ENCODE data around the gene MSLN. TPM values are rescaled to one million over a fixed set of nuclear protein-coding genes. Genes with fewer than 3 reads are reported as not detected.
A peak's percentile ranks its signal among the peaks of the same experiment; 100 is the strongest.

The MSLN gene
- total and polyA plus RNA-seq, 2 experiments from 2014 or later: 0.10 TPM; not detected in 1

DNA sequence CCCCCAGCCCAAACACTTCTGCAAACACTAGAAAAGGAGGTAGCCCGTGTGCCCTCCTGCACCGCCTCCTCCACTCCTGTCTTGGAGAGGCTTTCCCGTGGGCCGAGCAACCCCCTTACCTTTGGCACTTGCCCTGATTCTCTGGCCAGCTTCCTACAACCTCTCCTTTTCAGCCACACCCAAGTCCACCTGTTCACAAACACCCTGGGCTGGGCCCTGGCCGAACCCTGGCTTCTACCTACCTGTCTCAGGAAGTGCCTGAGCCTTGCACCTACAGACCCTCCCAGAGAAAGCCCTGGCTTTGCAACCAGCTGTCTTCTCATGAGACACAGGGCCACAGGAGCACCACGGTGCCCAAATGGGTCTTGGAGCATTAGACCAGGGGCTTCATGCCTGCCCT is 41.6 kb upstream of the MSLN start (continued):
- TF ChIP-seq, protein P1, sequence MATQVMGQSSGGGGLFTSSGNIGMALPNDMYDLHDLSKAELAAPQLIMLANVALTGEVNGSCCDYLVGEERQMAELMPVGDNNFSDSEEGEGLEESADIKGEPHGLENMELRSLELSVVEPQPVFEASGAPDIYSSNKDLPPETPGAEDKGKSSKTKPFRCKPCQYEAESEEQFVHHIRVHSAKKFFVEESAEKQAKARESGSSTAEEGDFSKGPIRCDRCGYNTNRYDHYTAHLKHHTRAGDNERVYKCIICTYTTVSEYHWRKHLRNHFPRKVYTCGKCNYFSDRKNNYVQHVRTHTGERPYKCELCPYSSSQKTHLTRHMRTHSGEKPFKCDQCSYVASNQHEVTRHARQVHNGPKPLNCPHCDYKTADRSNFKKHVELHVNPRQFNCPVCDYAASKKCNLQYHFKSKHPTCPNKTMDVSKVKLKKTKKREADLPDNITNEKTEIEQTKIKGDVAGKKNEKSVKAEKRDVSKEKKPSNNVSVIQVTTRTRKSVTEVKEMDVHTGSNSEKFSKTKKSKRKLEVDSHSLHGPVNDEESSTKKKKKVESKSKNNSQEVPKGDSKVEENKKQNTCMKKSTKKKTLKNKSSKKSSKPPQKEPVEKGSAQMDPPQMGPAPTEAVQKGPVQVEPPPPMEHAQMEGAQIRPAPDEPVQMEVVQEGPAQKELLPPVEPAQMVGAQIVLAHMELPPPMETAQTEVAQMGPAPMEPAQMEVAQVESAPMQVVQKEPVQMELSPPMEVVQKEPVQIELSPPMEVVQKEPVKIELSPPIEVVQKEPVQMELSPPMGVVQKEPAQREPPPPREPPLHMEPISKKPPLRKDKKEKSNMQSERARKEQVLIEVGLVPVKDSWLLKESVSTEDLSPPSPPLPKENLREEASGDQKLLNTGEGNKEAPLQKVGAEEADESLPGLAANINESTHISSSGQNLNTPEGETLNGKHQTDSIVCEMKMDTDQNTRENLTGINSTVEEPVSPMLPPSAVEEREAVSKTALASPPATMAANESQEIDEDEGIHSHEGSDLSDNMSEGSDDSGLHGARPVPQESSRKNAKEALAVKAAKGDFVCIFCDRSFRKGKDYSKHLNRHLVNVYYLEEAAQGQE (IDR thresholded peaks at IDR 0.05; ENCODE audit: unreplicated experiment): no peak

DNA sequence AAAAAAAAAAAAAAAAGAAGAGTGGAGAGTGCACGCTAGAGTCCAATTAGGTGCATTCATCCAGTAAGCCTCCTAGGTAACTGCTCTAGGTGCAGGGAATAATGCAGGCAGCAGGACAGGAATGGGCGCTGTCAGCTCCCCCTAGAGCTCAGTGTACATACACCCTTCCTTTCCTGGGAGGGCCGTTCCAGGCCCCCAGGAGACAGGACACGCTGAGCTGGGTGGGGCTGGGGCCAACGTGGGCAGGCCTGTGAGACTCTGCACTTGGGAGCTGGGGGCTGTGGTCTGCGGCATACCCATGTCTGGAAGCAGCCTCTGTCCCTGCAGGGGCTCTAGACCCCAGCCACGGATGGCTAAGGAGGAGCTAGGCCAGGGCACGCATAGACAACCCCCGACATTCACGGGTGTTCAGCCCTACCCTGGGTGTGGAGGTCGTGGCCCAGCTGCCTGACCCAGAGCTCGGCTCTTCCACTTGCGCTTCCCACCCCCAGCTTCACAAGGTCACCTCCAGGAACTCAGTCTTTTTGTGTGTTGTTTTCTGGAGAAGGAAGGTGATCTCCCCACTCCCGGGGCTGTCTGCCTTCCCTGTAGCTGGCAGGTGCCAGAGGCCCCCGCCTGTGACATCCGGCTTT is 40.6 kb upstream of the MSLN start:
- no peak for TF ChIP-seq CREB1 (CRISPR knock-in tag; IDR thresholded peaks at IDR 0.05; ENCODE audit: low read depth)
- TF ChIP-seq, protein P2, sequence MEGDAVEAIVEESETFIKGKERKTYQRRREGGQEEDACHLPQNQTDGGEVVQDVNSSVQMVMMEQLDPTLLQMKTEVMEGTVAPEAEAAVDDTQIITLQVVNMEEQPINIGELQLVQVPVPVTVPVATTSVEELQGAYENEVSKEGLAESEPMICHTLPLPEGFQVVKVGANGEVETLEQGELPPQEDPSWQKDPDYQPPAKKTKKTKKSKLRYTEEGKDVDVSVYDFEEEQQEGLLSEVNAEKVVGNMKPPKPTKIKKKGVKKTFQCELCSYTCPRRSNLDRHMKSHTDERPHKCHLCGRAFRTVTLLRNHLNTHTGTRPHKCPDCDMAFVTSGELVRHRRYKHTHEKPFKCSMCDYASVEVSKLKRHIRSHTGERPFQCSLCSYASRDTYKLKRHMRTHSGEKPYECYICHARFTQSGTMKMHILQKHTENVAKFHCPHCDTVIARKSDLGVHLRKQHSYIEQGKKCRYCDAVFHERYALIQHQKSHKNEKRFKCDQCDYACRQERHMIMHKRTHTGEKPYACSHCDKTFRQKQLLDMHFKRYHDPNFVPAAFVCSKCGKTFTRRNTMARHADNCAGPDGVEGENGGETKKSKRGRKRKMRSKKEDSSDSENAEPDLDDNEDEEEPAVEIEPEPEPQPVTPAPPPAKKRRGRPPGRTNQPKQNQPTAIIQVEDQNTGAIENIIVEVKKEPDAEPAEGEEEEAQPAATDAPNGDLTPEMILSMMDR (conservative IDR thresholded peaks at IDR 0.05; ENCODE audit: low read depth in 2 of 2): peak; percentile 22 to 33; a peak in 2 of 4 replicates
- no peak for TF ChIP-seq EZH2phosphoT487 (IDR thresholded peaks at IDR 0.05; ENCODE audit: unreplicated experiment)
- Histone ChIP-seq H4K20me1 (replicated peaks; ENCODE audit: insufficient read depth) (no peaks in the 10 kb centered on the region), H3K27ac (ENCODE audit: low read depth) (no peak overlapping the region), H3K4me2 (peak overlapping the region; percentile 97), H3K36me3 (ENCODE audit: insufficient read depth) (no peaks in the 10 kb centered on the region), H3K4me1 (ENCODE audit: insufficient read depth) (peaks cover 12% of the 10 kb centered on the region; the same call in 1 of the 2 replicates), H3K27me3 (ENCODE audit: insufficient read depth) (peaks cover 26% of the 10 kb centered on the region), H2AFZ (no peak overlapping the region), H3K4me3 (peak overlapping the region; percentile 82), H3F3A (replicated peaks; ENCODE audit: low read depth) (no peaks in the 10 kb centered on the region), H3K9me2 (ENCODE audit: insufficient read depth) (no peaks in the 10 kb centered on the region), H3K79me2 (replicated peaks; ENCODE audit: insufficient read depth) (no peaks in the 10 kb centered on the region)
- Mint-ChIP-seq H3K27ac (peak overlapping the region; percentile 72), H3K4me3 (peak overlapping the region; percentile 83), H3K4me1 (peaks cover 13% of the 10 kb centered on the region; the same call in 2 of the 3 replicates), H3K36me3 (ENCODE audit: low read depth) (no peaks in the 10 kb centered on the region), H3K27me3 (ENCODE audit: insufficient read depth, low read depth, poor library complexity) (peaks cover 25% of the 10 kb centered on the region), H3K9me3 (no peaks in the 10 kb centered on the region)
- ATAC-seq (peak; percentile 0; the same call in 2 of the 3 replicates), DNase-seq (ENCODE audit: low spot score) (no peak)

DNA sequence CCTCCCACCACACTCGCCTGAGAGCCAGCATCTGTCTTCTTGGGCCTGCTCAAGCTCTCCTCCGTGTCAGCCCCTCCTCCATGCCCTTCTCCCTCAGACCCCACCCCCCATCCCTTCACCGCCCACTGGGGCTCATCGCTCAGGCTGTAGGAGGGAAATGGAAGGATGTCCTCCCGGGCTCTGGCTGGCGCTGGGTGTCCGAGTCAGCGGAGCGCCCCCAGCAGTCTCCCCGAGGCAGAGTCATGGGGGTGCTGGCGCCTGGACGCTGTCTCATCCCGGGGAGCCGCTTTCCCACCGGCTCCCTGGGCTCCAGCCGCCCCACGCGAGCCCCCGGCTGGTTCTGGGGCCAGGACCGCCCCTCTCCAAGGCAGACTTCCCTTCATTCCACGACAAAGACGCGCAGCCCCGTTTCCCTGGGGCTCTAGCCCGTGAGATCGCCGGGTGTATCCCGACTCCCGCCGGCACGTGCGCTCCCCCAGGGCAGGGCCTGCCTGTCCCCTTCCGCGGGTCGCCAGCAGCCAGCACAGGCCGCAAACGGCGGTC is 40.0 kb upstream of the MSLN start:
- Mint-ChIP-seq H3K27ac (peak overlapping the region; percentile 72), H3K9me3 (no peaks in the 10 kb centered on the region), H3K36me3 (ENCODE audit: low read depth) (no peaks in the 10 kb centered on the region), H3K4me3 (peak overlapping the region; percentile 83), H3K4me1 (peaks cover 13% of the 10 kb centered on the region; the same call in 2 of the 3 replicates), H3K27me3 (ENCODE audit: insufficient read depth, low read depth, poor library complexity) (peaks cover 25% of the 10 kb centered on the region)
- Histone ChIP-seq H3K4me3 (peak overlapping the region; percentile 82), H3K27ac (ENCODE audit: low read depth) (0 out of 2 replicates have a peak overlapping the region, but pooled peaks have one; percentile 74), H4K20me1 (replicated peaks; ENCODE audit: insufficient read depth) (no peaks in the 10 kb centered on the region), H3K36me3 (ENCODE audit: insufficient read depth) (no peaks in the 10 kb centered on the region), H2AFZ (0 out of 2 replicates have a peak overlapping the region, but pooled peaks have one; percentile 32), H3K79me2 (replicated peaks; ENCODE audit: insufficient read depth) (no peaks in the 10 kb centered on the region), H3K9me2 (ENCODE audit: insufficient read depth) (no peaks in the 10 kb centered on the region), H3F3A (replicated peaks; ENCODE audit: low read depth) (0 out of 2 replicates have a peak, but pooled peaks cover under 1% of the 10 kb centered on the region), H3K4me1 (ENCODE audit: insufficient read depth) (peaks cover 12% of the 10 kb centered on the region; the same call in 1 of the 2 replicates), H3K27me3 (ENCODE audit: insufficient read depth) (peaks cover 29% of the 10 kb centered on the region), H3K4me2 (peak overlapping the region; percentile 97)
- ATAC-seq: peak; percentile 34
- DNase-seq (ENCODE audit: low spot score): peak; percentile 73
- TF ChIP-seq, protein P2 (conservative IDR thresholded peaks at IDR 0.05; ENCODE audit: low read depth in 2 of 2): peak in 1 of 2 experiments; percentile 35; a peak in 2 of 4 replicates
- TF ChIP-seq, protein P1 (IDR thresholded peaks at IDR 0.05; ENCODE audit: unreplicated experiment): no peak
